NT2/D1 (cell line): ENCODE measurements around the gene RAD9A.
A peak's percentile ranks its signal among the peaks of the same experiment; 100 is the strongest.

Source experiments
- DNase-seq: peaks from one replicate; pipeline ENCODE4 v3.0.0-alpha.2; 2011; ENCODE audit warnings: low read depth, low spot score
- H3K27me3 ChIP-seq: 2 replicates; pipeline ENCODE4 v1.6.0; 2011; ENCODE audit warnings: mild to moderate bottlenecking; ENCODE audit not compliant: insufficient read length, insufficient read depth
- H3K36me3 ChIP-seq: 2 replicates; pipeline ENCODE4 v1.6.1; 2011; ENCODE audit warnings: mild to moderate bottlenecking, low read length, mixed read lengths; ENCODE audit not compliant: insufficient read depth, insufficient read length
- H3K4me1 ChIP-seq: 2 replicates; pipeline ENCODE4 v1.5.1; 2011; ENCODE audit not compliant: insufficient read depth, insufficient read length
- H3K4me3 ChIP-seq: 2 replicates; pipeline ENCODE4 v1.5.1; 2011; ENCODE audit warnings: low read depth; ENCODE audit not compliant: insufficient read length
- H3K9ac ChIP-seq: 2 replicates; pipeline ENCODE4 v1.6.0; 2011; ENCODE audit warnings: low read depth; ENCODE audit not compliant: insufficient read length
- H3K9me3 ChIP-seq: 2 replicates; pipeline ENCODE4 v1.5.1; 2011; ENCODE audit warnings: mild to moderate bottlenecking, low read length; ENCODE audit not compliant: insufficient read depth
- SUZ12 ChIP-seq: IDR thresholded peaks from 2 replicates; pipeline ENCODE4 v1.6.1; 2011; ENCODE audit not compliant: insufficient read length, insufficient read depth; ENCODE audit errors: extremely low read depth
- YY1 ChIP-seq: IDR thresholded peaks from 2 replicates; pipeline ENCODE4 v1.6.1; 2011; ENCODE audit not compliant: insufficient read length, insufficient read depth
- ZNF274 ChIP-seq: IDR thresholded peaks from 2 replicates; pipeline ENCODE4 v1.6.1; 2011; ENCODE audit warnings: mild to moderate bottlenecking, low read depth, low read length

Gene RAD9A

GRCh38 chr11:67355023-67355793 is 36.6 kb upstream of the RAD9A start:
- Histone ChIP-seq H3K4me3 (no peak overlapping the region), H3K4me1 (peaks cover 39% of the 10 kb centered on the region), H3K9me3 (no peaks in the 10 kb centered on the region), H3K36me3 (no peaks in the 10 kb centered on the region), H3K9ac (peak overlapping the region; percentile 68), H3K27me3 (no peaks in the 10 kb centered on the region)
- TF ChIP-seq YY1 (no peak), ZNF274 (no peak), SUZ12 (no peak)
- no peak for DNase-seq

GRCh38 chr11:67355794-67356386 is 35.9 kb upstream of the RAD9A start:
- DNase-seq, result no peak
- Histone ChIP-seq H3K4me3 (no peak overlapping the region), H3K36me3 (no peaks in the 10 kb centered on the region), H3K4me1 (peaks cover 39% of the 10 kb centered on the region), H3K9me3 (no peaks in the 10 kb centered on the region), H3K27me3 (no peaks in the 10 kb centered on the region), H3K9ac (peak overlapping the region; percentile 68)
- no peak for TF ChIP-seq ZNF274
- TF ChIP-seq YY1, result no peak
- no peak for TF ChIP-seq SUZ12

GRCh38 chr11:67356387-67356863 is 35.4 kb upstream of the RAD9A start:
- H3K4me1 ChIP-seq, result peaks cover 38% of the 10 kb centered on the region
- H3K9me3 ChIP-seq, result no peaks in the 10 kb centered on the region
- H3K9ac ChIP-seq, result peak overlapping the region; percentile 68
- DNase-seq, result no peak
- H3K27me3 ChIP-seq, result no peaks in the 10 kb centered on the region
- no peaks in the 10 kb centered on the region for H3K36me3 ChIP-seq
- TF ChIP-seq YY1 (no peak), ZNF274 (no peak), SUZ12 (no peak)
- H3K4me3 ChIP-seq, result no peak overlapping the region

- H3K9ac ChIP-seq, result peak overlapping the region; percentile 68
- no peaks in the 10 kb centered on the region for H3K36me3 ChIP-seq
- H3K27me3 ChIP-seq, result peaks cover 3% of the 10 kb centered on the region
- no peak overlapping the region for H3K4me3 ChIP-seq
- DNase-seq, result peak; percentile 90
- H3K4me1 ChIP-seq, result peaks cover 34% of the 10 kb centered on the region
- TF ChIP-seq YY1, result no peak
- TF ChIP-seq SUZ12, result no peak
- TF ChIP-seq ZNF274, result no peak
- H3K9me3 ChIP-seq, result no peaks in the 10 kb centered on the region
Observed at GRCh38 chr11:67356864-67357561, 34.8 kb upstream of the RAD9A start.

GRCh38 chr11:67357831-67358670 is 33.7 kb upstream of the RAD9A start:
- H3K4me1 ChIP-seq, result peaks cover 28% of the 10 kb centered on the region

GRCh38 chr11:67364169-67364568 is 27.6 kb upstream of the RAD9A start:
- H3K27me3 ChIP-seq, result peaks cover 18% of the 10 kb centered on the region
- H3K4me3 ChIP-seq, result no peak overlapping the region
- DNase-seq, result no peak
- TF ChIP-seq ZNF274 (no peak), SUZ12 (no peak), YY1 (no peak)
- H3K4me1 ChIP-seq, result no peaks in the 10 kb centered on the region
- H3K36me3 ChIP-seq, result peaks cover 33% of the 10 kb centered on the region
- H3K9me3 ChIP-seq, result no peaks in the 10 kb centered on the region
- no peak overlapping the region for H3K9ac ChIP-seq

More at GRCh38 chr11:67357831-67358670, 33.7 kb upstream of the RAD9A start:
- no peak for DNase-seq
- no peaks in the 10 kb centered on the region for H3K36me3 ChIP-seq
- no peak overlapping the region for H3K4me3 ChIP-seq
- H3K27me3 ChIP-seq, result peaks cover 8% of the 10 kb centered on the region
- H3K9ac ChIP-seq, result no peak overlapping the region
- TF ChIP-seq YY1, result no peak
- no peaks in the 10 kb centered on the region for H3K9me3 ChIP-seq
